DOHH2 (cell line): Measurements from ENCODE around the gene BBS2.

Experiments
- H3F3A ChIP-seq: fragments of 200-600 bp; sonication (generic), shearing (Covaris generic); 2 replicates; pipeline ENCODE4 v1.6.0; 2016; ENCODE audit warnings: antibody characterized with exemption, mild to moderate bottlenecking; ENCODE audit not compliant: control insufficient read depth, insufficient read depth
- H3K27ac ChIP-seq: fragments of 200-600 bp; sonication (generic); 2 replicates; pipeline ENCODE4 v1.5.1; 2014; ENCODE audit warnings: low read depth, mild to moderate bottlenecking, low read length, moderate library complexity
- H3K27me3 ChIP-seq: fragments of 200-600 bp; sonication (generic); 2 replicates; pipeline ENCODE4 v1.6.1; 2014; ENCODE audit warnings: mild to moderate bottlenecking, low read length, mixed read lengths; ENCODE audit not compliant: control insufficient read depth
- H3K36me3 ChIP-seq: fragments of 200-600 bp; sonication (generic); 2 replicates; pipeline ENCODE4 v1.6.1; 2014; ENCODE audit warnings: mild to moderate bottlenecking, low read length, moderate library complexity, mixed read lengths; ENCODE audit not compliant: control insufficient read depth
- H3K4me1 ChIP-seq: fragments of 200-600 bp; sonication (generic); 2 replicates; pipeline ENCODE4 v1.6.1; 2014; ENCODE audit warnings: mild to moderate bottlenecking, low read length, mixed read lengths; ENCODE audit not compliant: control insufficient read depth
- H3K4me2 ChIP-seq: fragments of 200-600 bp; sonication (generic); 2 replicates; pipeline ENCODE4 v1.6.0; 2014; ENCODE audit warnings: mild to moderate bottlenecking, low read length, moderate library complexity
- H3K4me3 ChIP-seq: fragments of 200-600 bp; sonication (generic); 2 replicates; pipeline ENCODE4 v1.5.1; 2014; ENCODE audit warnings: mild to moderate bottlenecking, low read length, mixed read lengths
- H3K79me2 ChIP-seq: fragments of 200-600 bp; sonication (generic); 2 replicates; pipeline ENCODE4 v1.6.1; 2014; ENCODE audit warnings: mild to moderate bottlenecking, low read length, mixed read lengths; ENCODE audit not compliant: control insufficient read depth
- H3K9me2 ChIP-seq: fragments of 200-600 bp; sonication (generic); replicated peaks from 2 replicates; pipeline ENCODE4 v1.6.1; 2014; ENCODE audit warnings: mild to moderate bottlenecking, low read length, mixed read lengths; ENCODE audit not compliant: control insufficient read depth
- H3K9me3 ChIP-seq: fragments of 200-600 bp; sonication (generic); 2 replicates; pipeline ENCODE4 v1.6.1; 2014; ENCODE audit warnings: antibody characterized with exemption, low read length, mixed read lengths; ENCODE audit not compliant: control insufficient read depth, insufficient read depth
- H4K20me1 ChIP-seq: fragments of 200-600 bp; sonication (generic); 2 replicates; pipeline ENCODE4 v1.6.0; 2014; ENCODE audit warnings: low read depth, mild to moderate bottlenecking, antibody characterized with exemption, low read length, moderate library complexity; ENCODE audit not compliant: control insufficient read depth, insufficient read depth
- CTCF ChIP-seq: fragments of 200-600 bp; sonication (generic); IDR thresholded peaks from one replicate; pipeline ENCODE4 v1.5.1; 2014; ENCODE audit warnings: antibody characterized with exemption, mild to moderate bottlenecking, low read depth, low read length; ENCODE audit not compliant: poor library complexity, severe bottlenecking
- EZH2phosphoT487 ChIP-seq: fragments of 200-600 bp; sonication (generic); IDR thresholded peaks from 2 replicates; pipeline ENCODE4 v1.6.1; 2017; ENCODE audit warnings: borderline replicate concordance, mild to moderate bottlenecking, antibody characterized with exemption, low read length, moderate library complexity, mixed read lengths

The BBS2 gene

GRCh38 chr16:56481468-56482122, 38.2 kb downstream of the BBS2 start:
- no peak overlapping the region for H3K4me2 ChIP-seq
- no peak overlapping the region for H3K27ac ChIP-seq
- H3F3A ChIP-seq = peaks cover 4% of the 10 kb centered on the region; the same call in 1 of the 2 replicates
- no peak overlapping the region for H3K4me3 ChIP-seq
- no peaks in the 10 kb centered on the region for H3K79me2 ChIP-seq
- no peaks in the 10 kb centered on the region for H3K27me3 ChIP-seq
- H3K36me3 ChIP-seq = peaks cover 36% of the 10 kb centered on the region
- no peaks in the 10 kb centered on the region for H3K9me2 ChIP-seq
- no peak for TF ChIP-seq EZH2phosphoT487
- no peak for TF ChIP-seq CTCF
- H4K20me1 ChIP-seq = no peaks in the 10 kb centered on the region
- H3K9me3 ChIP-seq = no peaks in the 10 kb centered on the region
- H3K4me1 ChIP-seq = no peaks in the 10 kb centered on the region

- Histone ChIP-seq H3K27ac (no peak overlapping the region), H3K27me3 (no peaks in the 10 kb centered on the region), H3K9me3 (no peaks in the 10 kb centered on the region), H3K4me2 (no peak overlapping the region), H3K36me3 (peaks cover 43% of the 10 kb centered on the region), H3K4me3 (no peak overlapping the region), H3K4me1 (no peaks in the 10 kb centered on the region), H3K9me2 (no peaks in the 10 kb centered on the region), H3F3A (peaks cover 4% of the 10 kb centered on the region; the same call in 1 of the 2 replicates), H3K79me2 (no peaks in the 10 kb centered on the region), H4K20me1 (no peaks in the 10 kb centered on the region)
- TF ChIP-seq EZH2phosphoT487 = no peak
- TF ChIP-seq CTCF = no peak
Observed at GRCh38 chr16:56480776-56481467, 38.9 kb downstream of the BBS2 start.

GRCh38 chr16:56479469-56479868, 40.4 kb downstream of the BBS2 start:
- Histone ChIP-seq H3K4me1 (no peaks in the 10 kb centered on the region), H3K27me3 (no peaks in the 10 kb centered on the region), H3K9me2 (no peaks in the 10 kb centered on the region), H3K4me2 (no peak overlapping the region), H3K9me3 (no peaks in the 10 kb centered on the region), H3K79me2 (no peaks in the 10 kb centered on the region), H3F3A (peaks cover 4% of the 10 kb centered on the region; the same call in 1 of the 2 replicates), H3K27ac (no peak overlapping the region), H3K4me3 (no peak overlapping the region), H4K20me1 (no peaks in the 10 kb centered on the region), H3K36me3 (peaks cover 52% of the 10 kb centered on the region)
- no peak for TF ChIP-seq CTCF
- TF ChIP-seq EZH2phosphoT487 = no peak
